GM21619 (cell line): ENCODE data around the gene PDE1A.
"Not testable (repeated sequence)": the region's sequence is repeated elsewhere in the genome, so short reads cannot be mapped to it uniquely, and the experiment has no call there.

Experiments used
- ATAC-seq: cut with Tn5 transposase; IDR thresholded peaks from one replicate; pipeline ENCODE4 v1.9.1; 2021; ENCODE audit not compliant: unreplicated experiment

Gene PDE1A

DNA sequence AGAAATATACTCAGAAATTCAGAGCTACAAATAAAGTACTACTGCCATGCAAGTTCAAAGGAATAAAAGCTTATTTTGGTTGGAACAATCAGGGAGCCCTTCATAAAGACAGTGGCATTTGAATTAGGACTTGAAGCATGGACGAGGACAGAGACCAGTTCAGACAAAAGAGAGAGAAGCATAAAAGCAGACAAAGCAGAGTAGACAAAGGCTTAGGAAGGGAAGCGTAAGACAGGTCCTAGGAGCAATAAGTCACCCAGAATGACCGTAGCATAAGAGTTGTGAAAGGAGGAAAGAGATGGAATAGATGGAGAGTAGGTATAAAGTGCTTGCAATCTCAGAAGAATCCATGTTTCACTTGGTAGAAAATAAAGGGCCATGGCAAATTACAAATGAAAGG is 14.0 kb downstream of the PDE1A start:
- ATAC-seq: no peak

DNA sequence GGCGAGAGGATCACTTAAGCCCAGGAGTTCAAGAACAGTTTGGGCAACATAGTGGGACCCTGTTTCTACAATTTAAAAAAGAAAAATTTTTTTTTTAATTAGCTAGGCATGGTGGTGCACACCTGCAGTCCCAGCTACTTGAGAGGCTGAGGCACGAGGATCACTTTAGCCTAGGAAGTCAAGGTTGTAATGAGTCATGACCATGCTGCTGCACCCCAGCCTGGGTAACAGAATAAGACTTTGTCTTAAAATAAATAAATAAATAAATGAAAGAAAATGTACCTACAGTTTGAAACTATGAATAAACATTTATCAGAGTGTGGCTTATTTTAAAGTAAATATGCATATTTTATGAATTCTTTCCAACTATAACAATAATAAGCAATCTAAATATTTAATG is 16.7 kb downstream of the PDE1A start:
- ATAC-seq: no peak

DNA sequence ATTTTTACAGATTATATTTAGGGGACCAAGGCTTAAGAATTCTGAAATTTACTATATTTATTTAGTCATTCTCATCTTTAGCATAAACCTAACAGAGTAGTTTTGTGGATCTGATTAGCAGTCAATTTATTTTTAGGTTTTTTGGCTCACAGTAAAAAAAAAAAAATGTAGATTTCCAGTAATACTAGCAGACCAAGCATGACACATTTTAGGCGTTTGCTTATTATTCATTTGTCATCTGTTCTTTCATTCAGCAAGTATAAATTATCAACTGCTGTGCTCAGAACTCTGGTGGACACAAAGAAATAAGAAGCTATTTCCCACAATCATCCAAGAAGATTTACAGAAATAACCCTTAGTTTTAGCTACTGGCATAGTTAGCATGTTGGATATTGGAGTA is 20.6 kb downstream of the PDE1A start:
- no peak for ATAC-seq

DNA sequence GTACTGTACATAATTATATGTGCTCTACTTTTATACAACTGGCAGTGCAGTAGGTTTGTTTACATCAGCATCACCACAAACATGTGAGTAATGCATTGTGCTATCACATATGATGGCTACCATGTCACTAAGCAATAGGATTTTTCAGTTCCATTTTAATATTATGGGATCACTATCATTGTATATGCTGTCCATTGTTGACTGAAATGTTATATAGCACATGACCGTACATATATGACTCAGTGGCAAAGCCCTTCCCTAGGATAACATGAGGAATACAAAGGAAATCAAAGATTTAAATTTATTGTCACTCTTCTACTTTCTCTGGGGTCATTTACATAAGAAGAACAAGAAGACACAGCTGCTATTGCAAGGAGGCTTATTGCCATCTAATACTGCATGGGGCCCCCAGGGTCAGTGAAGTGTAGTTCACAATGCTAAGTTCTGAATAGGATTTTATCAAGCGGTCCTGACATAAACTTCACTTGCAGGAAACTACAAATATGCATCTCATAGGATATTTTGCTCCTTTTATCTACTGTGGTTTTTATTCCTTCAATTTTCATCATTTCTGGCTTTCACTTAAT is 21.8 kb downstream of the PDE1A start:
- no peak for ATAC-seq

DNA sequence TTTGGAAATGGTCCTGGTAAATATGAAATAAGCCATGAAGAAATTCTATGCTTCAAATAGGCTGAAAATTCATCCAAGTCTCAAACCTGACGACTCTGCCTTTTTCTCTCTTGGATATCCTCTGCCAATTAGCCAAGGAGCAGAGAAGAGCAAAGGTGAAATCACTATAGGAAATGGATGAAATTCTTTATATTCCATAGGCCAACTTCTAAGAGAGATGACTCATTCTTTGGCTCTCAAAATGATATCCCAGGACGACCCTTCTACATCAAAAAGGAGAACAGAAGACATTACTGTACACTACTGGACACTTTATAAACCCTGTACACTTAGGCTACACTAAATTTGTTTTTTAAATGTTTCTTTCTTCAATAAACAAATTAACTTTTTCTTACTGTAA is 22.7 kb downstream of the PDE1A start:
- ATAC-seq: no peak

DNA sequence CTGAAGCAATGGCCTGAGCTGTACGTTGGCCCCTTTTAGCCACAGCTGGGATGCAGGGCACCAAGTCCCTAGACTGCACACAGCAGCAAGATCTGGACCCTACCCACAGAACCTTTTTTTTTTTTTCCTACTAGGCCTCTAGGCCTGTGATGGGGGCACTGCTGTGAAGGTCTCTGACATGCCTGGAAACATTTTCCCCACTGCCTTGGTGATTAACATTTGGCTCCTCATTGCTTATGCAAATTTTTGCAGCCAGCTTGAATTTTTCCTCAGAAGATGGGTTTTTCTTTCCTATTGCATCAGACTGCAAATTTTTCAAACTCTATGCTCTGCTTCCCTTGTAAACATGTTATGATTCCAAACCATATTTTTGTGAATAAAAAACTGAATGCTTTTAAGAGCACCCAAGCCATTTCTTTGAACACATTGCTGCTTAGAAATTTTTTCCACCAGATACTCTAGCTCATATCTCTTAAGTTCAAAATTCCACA is 33.5 kb downstream of the PDE1A start:
- ATAC-seq: no peak

DNA sequence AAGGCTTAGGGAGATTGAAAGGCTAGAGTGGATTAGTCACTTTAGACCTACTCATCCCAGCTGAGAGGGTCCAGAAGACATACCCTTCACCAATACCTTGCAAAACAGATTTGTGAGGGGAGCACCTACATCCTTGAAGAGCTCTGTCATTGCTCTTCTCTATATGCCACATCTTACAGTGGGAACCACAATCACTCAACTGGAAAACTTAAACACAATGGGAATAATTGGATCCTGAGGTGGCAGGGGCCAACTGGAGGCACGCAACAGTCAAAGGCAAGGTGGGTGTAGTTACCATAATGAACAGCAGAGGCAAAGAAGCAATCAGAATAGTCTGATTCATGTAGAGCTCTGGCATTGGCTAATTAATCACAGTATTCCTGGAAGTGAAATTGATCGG is 35.4 kb downstream of the PDE1A start:
- ATAC-seq: no peak

DNA sequence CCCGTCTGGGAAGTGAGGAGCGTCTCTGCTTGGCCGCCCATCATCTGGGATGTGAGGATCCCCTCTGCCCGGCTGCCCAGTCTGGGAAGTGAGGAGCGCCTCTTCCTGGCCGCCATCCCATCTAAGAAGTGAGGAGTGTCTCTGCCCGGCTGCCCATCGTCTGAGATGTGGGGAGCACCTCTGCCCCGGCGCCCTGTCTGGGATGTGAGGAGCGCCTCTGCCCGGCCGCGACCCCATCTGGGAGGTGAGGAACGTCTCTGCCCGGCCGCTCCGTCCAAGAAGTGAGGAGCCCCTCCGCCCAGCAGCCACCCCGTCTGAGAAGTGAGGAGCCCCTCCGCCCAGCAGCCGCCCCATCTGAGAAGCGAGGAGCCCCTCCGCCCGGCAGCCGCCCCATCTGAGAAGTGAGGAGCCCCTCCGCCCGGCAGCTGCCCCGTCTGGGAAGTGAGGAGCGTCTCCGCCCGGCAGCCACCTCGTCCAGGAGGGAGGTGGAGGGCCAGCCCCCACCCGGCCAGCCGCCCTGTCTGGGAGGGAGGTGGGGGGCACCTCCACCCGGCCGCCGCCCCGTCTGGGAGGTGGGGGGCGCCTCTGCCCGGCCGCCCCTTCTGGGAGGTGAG is 40.5 kb downstream of the PDE1A start:
- ATAC-seq: not testable (repeated sequence)

DNA sequence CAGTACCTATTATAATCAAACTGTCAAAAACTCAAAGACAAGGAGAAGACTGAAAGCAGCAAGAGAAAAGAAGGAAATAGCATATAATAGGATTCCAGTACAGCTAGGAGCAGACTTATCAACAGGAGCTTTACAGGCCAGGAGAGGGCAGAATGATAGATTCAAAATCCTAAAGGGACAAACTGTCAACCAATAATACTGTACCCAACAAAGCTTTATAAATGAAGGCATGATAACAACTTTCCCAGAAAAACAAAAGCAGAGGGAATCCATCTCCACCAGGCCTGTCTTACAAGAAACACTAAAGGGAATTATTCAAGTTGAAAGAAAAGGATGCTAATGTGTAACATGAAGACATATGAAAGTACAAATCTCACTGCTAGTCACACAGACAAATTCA is 42.0 kb downstream of the PDE1A start:
- ATAC-seq: no peak

DNA sequence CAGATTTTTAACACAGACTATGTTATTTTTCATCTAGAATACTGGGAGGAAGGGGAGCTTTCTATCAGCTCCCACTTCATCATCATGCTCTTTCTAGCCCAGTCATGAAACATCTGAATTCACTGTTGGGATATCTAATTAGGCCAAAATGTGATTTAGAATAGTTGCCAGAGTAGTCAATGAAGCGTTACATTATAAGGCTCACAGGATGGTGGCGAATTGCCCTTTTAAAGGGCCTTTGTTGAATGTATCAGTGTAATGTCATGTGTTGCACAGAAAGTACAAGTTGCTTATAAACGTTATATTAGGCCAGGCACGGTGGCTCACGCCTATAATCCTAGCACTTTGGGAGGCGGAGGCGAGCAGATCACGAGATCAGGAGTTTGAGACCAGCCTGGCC is 45.6 kb downstream of the PDE1A start:
- no peak for ATAC-seq

DNA sequence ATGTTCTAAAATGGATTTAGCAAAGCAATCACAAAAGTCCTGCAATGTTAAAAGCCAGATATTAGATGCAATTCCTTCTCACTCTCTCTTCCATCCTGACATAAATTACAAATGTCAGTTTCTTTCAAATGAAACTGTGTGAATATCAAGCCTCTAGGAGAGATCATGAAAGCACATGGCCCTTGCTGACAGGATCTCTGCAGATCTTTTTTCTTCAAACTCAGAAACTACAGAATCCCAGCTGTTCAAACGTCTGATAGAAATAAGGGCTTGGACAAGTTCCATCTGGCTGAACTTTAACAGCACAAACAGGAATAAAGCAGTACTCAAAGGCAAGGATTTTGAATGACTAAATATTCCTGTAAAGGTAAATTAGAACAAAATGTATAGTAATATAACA is 47.6 kb downstream of the PDE1A start:
- no peak for ATAC-seq

DNA sequence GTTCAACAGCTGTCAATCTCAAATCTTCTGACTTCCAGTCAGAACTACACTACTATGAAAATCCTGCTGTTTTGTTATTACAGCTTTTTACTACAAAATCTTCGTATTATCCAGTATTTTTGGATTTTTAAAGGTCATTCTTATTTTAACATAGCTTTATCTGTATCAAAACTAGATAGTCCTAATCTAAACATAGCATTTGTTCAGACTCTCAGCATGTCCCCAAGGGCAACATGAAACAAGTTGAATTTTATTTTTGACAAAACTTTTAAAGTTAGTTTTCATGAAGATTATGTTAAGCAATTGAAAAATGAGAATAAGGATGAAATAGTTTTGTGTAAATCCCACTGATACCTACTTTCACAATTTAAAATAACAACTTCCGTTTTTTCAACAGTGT is 48.1 kb downstream of the PDE1A start:
- no peak for ATAC-seq

DNA sequence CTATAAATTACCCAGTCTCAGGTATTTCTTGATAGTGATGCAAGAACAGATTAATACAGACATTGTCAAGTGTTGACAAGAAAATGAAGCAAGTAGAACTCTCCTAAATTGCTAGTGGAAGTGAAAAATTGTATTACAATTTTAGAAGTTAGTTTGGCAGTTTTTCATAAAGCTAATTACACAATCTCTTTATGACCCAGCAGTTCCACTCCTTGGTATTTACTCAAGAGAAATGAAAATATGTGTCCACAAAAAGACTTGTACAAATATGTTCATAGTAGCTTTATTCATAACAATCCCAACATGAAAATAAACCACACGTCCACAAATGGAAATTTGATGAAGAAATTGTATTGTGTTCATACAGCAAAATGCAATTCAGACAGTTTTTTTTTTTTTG is 49.4 kb downstream of the PDE1A start:
- no peak for ATAC-seq

DNA sequence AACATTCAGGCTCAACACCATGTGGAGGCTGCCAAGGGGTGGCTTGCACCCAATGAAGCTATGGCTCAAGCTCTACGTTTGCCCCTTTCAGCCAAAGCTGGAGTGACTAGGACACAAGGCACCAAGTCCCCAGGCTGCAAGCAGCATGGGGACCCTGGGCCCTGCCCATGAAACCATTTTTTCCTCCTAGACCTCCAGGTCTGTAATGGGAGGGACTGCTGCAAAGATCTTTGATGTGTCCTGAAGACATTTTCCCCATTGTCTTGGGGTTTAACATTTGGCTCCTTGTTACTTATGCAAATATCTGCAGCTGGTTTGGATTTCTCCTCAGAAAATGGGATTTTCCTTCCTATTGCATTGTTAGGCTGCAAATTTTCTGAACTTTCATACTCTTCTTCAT is 51.0 kb downstream of the PDE1A start:
- no peak for ATAC-seq

DNA sequence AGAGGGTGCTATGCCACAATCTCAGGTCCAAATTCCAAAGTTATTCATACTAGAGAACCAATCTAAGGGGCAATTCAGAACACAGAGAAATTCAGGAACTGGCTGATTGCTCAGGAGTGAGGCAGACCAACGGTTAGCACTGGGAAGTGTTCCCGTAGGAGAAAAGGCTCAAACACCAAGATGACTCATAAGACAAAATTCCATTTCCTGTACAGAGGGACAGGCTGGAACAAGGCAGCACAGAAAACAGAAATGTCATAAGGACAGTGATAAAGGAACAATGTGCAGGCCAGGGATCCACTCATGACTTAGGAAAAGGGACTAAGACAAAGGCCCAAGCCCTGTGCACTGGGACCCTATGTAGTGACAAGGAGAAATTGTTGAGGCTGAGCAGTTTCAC is 54.2 kb downstream of the PDE1A start:
- ATAC-seq: no peak

DNA sequence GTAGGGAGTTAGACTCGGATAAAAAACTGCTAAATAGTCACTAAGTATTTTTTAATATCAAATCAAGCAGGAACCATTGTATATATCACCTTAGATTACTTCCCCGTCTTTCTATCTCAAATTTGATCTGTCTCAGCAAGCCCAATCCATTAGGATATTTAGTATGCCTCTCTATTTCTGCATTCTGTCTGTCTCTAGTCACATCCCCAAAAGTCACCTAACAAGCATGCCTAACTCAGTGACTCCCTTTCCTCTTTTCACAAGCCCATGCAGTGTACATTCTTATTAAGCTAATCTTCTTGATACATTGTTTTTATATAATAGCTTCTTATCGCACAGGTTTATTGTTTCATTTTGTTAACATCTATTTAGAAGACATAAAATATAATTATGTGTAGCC is 57.8 kb downstream of the PDE1A start:
- ATAC-seq: no peak

DNA sequence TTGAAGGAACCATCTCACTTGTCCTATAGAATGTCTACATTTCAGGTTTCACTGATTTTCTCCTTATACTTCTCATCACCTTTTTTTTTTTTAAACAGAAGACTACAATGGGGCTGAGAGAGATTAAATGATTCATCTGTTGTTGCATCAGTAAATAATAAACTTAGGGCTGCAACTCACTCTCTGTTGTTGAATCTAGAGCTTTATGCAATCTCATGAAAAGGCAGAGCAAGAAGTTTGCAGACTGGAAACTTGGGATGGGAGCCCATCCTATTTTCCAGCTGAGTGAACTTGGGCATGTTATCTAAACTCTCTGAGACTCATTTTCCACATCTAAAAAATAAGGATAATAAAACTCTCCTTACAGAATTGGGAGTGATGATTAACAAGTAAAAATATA is 58.4 kb downstream of the PDE1A start:
- ATAC-seq: no peak

DNA sequence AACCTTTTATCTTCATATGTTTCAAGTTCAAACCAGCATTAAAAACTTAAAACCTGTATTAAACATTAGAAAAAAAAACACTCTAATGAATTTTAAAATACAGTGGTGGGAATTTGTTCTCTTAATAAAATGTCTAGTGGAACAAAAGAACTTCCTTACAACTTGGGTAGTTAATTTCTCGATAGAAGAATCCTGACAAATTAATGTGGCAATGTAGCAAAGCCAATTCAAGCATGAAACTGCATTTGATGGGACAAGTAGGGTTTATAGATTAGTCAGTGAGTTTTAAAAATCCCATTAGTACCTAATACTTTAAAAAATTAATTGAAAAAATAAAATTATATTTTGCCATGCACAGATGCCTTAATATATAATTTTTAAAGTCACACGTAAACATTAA is 59.4 kb downstream of the PDE1A start:
- ATAC-seq: no peak

DNA sequence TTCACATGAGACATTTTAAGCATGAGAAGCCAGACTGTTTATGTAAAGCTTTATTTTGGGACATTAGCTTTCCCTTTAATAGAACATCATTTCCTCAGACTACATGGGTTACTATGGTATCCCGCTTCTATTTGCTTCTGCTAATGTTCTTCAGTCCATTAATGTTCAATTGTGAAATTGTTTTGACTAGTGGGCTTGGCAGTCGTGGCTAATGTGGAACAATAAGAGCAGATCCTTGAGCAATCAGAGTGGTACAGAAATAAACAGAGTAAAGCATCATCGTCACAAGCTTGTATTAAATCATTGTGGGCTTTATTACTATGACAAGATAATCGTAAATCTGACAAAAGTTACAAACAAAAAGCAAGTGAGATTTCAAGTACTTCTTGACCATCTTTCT is 60.2 kb downstream of the PDE1A start:
- ATAC-seq: no peak

DNA sequence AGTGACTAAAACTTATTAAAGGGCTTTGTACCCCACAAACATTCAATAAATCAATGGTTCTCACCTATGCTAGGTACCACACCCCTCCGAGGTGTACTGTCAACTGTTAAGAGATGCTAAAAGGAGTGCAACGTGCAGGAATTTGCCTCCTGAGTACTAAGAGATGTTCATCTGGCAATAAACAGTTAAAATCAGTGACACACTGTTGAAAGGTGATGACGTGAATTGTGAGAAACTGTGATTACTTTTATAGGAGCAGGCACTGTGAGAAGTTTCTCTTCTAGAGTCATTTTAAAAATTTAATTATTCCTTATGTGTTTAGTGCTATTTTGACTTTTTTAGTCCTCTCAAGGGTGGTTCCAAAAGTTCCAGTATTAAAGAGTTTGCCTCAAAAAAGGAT is 61.0 kb downstream of the PDE1A start:
- ATAC-seq: no peak

DNA sequence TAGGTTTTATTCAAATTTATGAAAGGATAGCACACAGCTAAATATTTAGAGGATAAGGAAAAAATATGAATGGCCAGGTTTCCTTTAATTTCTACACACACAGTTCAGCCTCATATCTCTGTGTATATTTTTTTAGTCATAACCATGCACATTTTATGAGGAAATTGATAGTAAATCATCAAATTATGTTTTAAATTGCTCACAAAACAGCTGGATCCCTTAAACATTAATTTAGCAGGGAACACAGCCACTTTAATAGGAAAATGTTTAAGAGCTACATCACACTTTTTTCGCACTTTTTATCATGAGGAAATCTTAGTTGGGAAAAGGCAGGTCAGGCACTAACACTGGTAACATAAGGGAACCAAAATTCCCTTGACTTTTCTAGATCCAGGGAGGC is 65.4 kb downstream of the PDE1A start:
- ATAC-seq: no peak

DNA sequence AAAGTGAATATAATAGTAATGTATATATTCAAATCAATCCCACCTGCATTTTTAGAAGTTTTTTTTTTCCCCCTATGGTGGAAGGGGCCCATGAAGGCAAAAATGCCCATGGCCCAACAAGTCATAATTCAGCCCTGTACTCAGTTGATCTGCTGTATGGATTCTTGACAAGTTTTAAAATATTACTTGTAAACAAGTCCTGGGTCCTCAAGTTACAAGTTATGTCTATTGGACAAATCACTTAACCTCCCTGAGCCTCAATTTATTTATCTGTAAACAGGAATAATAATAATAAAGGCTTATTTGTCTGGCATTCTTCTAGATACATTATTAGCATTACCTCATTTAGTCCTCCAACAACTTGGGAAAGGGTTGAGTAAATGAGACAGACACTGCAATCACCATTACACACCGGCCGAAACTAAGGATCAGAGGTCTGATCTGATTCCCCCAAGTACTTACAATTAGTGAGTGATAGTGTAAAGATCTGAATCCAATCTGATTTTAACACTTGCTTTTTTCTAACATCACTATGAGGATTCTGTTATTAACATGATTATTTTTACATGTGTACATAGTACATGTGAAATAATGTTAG is 66.1 kb downstream of the PDE1A start:
- ATAC-seq: no peak
